IPS-18c (cell line): Measurements from ENCODE around the gene TOR1B.
"Not testable (repeated sequence)": the region's sequence is repeated elsewhere in the genome, so short reads cannot be mapped to it uniquely, and the experiment has no call there.

ENCODE experiments used
- H3K4me3 ChIP-seq: 2 replicates; pipeline ENCODE4 v1.7.0; 2013; ENCODE audit warnings: low read depth, mild to moderate bottlenecking, low read length, moderate library complexity; ENCODE audit not compliant: insufficient read depth
- H3K9me3 ChIP-seq: one replicate; pipeline ENCODE4 v1.6.1; 2013; ENCODE audit warnings: mild to moderate bottlenecking, low read length, moderate library complexity; ENCODE audit not compliant: control insufficient read depth, insufficient read depth

The TOR1B gene

DNA sequence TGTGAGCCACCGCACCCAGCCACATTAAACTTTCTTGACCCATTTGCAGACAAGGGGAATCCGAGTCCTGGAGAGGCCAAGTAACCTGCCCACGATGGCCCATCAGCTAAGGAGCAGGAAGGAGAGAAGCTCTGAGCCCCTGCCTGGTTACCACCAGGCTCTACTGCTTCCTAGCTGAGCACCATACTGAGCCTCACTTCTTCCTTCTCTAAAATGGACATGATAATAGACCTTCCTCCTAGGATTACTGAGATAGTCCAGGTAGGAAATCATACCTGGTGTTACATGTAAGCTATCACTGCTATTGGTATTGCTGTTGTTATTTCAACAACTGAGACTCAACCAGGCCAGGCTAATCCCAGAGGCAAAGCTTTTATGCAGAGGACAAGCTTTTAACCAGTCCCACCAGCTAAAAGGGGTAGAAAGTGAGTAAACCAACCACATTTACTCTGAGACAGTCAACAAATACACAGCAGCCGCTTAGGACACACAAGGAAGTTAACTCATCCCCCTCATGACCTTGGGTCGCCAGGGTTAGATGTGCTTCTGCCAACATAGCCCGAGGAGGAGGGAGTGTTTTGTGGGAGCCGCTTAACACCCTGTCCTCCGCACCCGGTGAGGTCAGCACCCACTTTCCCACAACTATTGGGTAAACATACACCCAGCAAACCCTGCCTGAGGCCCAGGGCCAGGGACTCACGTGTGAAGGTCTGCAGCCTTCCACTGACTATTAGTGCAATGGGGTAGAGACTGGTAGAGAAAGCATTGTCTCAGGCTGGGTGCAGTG is 29.5 kb upstream of the TOR1B start:
- H3K9me3 ChIP-seq: no peaks in the 10 kb centered on the region
- no peak overlapping the region for H3K4me3 ChIP-seq

DNA sequence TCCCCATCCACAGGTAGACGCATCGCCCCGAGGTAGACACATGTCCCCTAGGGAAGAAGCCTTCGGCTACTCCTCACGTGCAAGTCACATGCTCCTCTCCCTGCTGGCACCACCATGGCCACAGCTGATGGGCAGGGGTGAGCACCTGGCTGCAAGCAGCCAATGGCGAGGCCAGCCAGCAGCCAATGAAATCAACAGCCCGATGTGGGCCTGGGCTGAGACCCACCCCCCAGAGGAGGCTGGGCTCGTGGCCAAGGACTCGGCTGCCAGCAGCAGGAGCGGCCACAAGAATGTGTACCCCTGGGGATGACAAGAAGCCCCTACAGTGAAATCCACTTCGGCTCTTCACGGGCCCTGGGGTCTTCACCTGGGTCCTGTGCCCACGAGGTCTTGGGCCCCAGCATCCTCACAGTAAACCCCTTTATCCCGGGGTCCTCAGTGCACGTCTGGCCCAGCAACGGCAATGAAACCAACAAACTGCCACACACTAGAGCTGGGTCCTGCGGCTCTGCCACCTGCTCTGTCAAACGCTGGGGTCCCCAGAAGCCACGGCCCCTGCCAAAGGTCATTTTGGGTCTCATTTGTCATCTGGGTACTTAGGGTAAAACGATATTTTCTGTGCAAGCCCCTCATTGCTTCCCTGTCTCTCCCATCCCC is 28.1 kb upstream of the TOR1B start:
- Histone ChIP-seq H3K4me3 (no peak overlapping the region), H3K9me3 (no peaks in the 10 kb centered on the region)

DNA sequence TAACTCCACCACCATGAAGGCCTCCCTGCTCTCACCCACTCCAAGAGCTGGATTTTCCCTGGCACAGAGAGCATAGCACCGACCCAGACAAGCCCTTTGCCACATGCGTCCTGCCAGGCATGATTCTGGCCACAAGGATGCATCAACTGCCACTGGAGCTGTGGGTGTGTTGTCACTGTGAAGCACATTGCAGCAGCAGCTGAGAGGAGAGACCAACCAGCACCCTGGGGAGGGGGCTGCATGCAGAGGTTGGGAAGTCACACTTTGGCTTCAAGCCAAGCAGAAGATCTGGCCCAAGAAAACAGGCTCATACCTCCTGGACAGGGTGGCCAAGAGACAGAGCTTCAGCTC is 27.6 kb upstream of the TOR1B start:
- Histone ChIP-seq H3K9me3 (no peaks in the 10 kb centered on the region), H3K4me3 (no peak overlapping the region)

DNA sequence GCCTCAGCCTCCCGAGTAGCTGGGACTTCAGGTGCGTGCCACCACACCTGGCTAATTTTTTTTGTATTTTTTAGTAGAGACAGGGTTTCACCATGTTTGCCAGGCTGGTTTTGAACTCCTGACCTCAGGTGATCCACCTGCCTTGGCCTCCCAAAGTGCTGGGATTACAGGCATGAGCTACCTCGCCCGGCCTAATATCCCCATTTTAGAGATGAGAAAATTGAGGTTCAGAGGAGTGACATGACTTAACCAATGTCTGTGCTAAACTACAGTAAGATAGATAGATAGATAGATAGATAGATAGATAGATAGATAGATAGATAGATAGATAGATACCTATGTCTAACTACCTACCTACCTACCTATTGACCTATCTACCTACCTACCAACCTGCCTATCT is 26.9 kb upstream of the TOR1B start:
- not testable (repeated sequence) for H3K4me3 ChIP-seq, H3K9me3 ChIP-seq

DNA sequence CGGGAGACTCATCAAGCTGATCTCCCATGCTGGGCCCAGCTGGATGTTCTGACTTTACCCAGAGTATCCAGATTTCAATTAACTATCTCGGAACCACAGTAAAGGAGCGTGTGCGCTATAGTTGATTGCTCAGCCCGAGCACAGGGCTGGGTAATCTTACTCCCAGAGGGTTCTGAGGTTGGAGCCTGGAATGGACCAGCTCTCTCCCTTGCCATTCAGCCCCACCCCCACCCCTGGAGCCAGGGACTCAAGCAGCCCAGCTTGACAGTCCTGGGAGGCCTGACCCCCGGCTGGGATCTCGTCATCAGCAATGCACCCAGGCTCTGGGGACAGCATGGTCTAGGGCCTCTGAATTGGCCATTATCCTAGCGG is 26.4 kb upstream of the TOR1B start:
- Histone ChIP-seq H3K9me3 (no peaks in the 10 kb centered on the region), H3K4me3 (no peak overlapping the region)

DNA sequence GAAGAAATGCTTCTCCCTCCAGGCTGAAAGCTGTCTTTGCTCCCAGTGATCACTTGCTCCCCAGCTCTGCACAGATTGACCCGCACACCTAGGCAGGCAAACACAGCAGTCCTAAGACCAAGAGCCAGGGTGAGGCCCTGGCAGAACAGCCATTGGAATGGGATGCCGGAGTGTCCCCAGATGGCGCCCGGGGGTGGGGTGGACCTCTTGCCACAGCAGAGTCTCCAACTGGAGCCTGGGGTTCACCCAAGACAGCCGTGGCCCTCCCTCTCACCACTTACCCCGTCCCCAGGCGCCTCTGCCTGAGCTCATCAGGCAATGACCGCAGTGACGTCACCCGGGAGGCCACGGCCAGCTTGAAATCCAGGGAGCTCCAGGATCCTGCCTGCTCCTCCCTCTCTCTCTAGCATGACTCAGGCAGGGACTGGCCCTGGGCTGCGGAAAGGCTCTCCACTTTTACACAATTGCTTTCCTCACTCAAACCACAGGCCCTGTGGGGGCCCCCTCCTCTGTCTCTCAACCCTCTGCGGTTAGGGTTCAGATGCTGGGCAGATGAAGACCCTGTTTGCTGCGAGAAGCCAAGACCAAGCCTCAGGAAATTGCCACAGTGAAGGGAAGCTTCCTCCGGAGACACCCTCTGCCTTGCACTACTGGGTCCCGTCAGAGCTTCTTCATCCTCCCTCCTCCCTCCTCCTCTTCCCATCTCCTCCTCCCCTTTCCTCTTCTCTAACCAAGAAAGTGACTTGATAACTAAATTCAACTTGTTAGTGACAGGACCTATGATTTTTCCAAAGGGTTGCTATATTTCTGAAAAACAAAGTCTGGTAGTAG is 25.8 kb upstream of the TOR1B start:
- Histone ChIP-seq H3K9me3 (no peaks in the 10 kb centered on the region), H3K4me3 (no peak overlapping the region)

DNA sequence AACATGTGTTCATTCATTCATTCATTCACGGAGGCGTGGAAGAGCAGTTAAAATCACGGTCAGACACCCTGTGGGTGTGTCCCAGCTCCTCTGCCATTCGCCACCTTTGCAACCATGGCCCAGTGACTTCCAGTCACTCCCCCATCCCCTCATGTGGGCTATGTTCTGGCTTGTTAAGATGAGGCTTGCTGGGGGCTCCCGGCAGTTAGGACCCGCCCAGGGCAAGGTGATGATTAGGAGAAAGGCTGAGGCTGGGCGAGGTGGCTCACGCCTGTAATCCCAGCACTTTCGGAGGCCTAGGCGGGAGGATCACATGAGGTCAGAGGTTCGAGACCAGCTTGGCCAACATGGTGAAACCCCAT is 25.2 kb upstream of the TOR1B start:
- no peak overlapping the region for H3K4me3 ChIP-seq
- no peaks in the 10 kb centered on the region for H3K9me3 ChIP-seq

DNA sequence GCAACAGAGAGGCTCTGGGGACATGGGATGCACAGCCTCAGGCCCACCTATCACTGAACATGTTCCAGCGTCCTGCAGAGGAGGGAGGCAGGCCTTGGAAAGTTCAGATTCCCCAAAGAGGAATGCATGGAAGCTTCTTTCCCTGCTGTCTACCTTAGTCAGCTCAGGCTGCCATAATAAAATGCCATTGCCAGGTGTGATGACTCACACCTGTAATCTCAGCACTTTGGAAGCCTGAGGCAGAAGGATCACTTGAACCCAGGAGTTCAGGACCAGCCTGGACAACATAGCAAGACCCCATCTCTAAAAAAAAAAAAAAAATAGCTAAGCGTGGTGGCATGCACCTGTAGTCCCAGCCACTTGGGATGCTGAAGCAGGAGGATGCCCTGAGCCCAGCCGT is 24.5 kb upstream of the TOR1B start:
- no peak overlapping the region for H3K4me3 ChIP-seq

DNA sequence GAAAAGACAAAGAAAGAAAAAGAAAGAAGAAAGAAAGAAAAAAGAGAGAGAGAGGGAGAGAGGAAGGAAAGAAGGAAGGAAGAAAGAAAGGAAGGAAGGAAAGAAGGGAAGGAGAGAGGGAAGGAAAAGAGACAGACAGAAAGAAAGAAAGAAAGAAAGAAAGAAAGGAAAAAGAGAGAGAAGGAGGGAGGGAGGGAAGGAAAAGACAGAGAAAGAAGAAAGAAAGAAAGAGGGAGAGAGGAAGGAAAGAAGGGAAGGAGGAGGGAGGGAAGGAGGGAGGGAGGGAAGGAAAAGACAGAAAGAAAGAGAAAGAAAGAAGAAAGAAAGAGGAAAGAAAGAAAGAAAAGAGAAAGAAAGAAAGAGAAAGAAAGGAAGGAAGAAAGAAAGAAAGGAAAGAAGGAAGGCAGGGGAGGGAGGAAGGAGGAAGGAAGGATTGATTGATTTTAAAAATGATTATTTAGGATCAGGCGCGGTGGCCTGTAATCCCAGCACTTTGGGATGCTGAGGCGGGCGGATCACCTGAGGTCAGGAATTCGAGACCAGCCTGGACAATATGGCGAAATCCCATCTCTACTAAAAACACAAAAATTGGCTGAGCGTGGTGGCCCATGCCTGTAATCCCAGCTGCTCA is 23.3 kb upstream of the TOR1B start:
- no peak overlapping the region for H3K4me3 ChIP-seq
- no peaks in the 10 kb centered on the region for H3K9me3 ChIP-seq

More for the DNA sequence above, 24.5 kb upstream of the TOR1B start:
- no peaks in the 10 kb centered on the region for H3K9me3 ChIP-seq

DNA sequence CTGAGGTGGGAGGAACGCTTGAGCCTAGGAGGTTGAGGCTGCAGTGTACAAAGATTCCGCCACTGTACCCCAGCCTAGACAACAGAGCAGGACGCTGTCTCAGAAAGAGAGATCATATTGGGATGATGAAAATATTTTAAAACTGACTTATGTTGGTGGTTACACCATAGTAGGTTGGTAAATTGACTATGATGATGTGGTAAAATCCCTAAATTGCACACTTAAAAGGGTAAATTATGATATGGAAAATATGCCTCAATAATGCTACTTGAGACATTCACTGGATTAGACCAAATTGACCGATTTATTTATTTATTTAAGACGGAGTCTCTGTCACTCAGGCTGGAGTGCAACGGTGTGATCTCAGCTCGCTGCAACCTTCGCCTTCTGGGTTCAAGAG is 21.9 kb upstream of the TOR1B start:
- Histone ChIP-seq H3K4me3 (no peak overlapping the region), H3K9me3 (no peaks in the 10 kb centered on the region)

DNA sequence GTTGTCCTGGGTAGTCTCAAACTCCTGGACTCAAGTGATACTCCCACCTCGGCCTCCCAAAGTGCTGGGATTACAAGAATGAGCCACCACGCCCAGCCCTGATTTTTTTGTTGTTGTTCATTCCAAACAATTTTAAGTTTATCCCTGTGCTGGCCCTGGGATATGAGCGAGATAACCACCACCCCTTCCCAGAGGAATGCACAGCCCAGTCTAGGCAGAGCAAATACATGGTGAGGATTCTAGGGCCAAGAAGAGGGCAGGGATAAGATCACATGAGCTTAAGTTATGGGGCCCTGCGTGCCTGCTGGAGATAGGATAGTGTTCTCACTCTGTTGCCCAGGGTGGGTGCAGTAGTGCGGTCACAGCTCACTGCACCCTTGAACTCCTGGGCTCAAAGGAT is 21.0 kb upstream of the TOR1B start:
- no peak overlapping the region for H3K4me3 ChIP-seq
- no peaks in the 10 kb centered on the region for H3K9me3 ChIP-seq

DNA sequence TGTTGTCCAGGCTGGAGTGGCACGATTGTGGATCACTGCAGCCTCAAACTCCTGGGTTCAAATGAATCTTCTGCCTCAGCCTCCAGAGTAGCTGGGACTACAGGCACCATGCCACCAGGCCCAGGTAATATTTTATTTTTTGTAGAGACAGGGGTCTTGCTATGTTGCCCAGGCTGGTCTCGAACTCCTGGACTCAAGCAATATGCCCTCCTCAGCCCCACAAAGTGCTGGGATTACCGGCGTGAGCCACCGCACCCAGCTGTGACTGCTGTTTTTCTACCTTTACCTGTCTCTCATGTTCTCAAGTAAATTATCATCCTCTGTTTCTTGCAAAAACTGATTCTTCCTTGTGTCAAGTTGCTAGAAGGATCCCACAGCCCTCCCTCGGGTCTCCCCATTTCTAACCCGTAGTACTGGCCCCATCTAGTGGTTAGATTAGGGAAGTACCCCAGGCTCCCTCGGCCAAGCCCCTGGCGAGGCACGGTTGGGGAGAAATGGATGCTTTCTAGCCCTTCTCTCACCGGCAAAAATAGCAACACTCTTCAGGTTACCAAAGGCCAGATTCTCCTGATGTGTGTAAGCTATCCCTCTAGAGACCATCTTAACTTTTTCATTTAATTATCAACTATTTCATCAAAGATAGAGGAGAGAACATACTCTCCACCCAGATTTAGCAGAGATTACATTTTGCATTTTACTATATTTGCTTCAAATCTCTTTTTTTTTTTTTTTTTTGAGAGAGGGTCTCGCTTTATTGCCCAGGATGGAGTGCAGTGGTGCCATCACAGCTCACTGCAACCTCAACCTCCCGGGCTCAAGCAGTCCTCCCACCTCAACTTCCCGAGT is 19.2 kb upstream of the TOR1B start:
- Histone ChIP-seq H3K4me3 (no peak overlapping the region), H3K9me3 (no peaks in the 10 kb centered on the region)

DNA sequence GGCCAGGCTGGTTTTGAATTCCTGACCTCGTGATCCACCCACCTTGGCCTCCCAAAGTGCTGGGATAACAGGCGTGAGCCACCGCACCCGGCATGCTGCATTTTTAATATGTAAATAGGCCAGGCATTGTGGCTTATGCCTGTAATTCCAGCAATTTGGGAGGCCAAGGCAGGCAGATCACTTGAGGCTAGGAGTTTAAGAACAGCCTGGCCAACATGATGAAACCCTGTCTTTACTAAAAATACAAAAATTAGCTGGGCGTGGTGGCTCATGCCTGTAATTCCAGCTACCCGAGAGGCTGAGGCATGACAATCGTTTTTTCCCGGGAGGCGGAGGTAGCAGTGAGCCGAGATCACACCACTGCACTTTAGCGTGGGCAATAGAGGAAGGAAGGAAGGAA is 18.0 kb upstream of the TOR1B start:
- H3K4me3 ChIP-seq, H3K9me3 ChIP-seq: not testable (repeated sequence)

DNA sequence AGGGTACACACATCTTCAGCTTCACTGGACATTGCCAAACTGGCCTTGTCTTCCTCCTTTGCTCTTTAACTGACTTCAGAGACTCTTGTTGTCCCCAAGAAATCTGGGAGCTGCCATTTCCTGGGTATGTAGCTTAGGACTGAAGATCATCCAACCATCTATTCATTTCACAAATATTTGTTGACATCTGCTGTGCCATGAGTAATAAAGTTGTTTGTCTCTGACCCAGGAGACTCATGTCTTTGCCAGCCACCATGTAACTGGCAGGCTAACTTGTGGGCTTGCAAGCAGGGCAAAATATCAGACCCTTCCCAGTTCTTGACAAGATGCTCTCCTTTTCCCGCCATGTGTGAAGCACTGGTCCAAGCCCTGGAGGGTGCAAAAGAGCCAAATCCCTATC is 17.1 kb upstream of the TOR1B start:
- no peak overlapping the region for H3K4me3 ChIP-seq
- no peaks in the 10 kb centered on the region for H3K9me3 ChIP-seq

DNA sequence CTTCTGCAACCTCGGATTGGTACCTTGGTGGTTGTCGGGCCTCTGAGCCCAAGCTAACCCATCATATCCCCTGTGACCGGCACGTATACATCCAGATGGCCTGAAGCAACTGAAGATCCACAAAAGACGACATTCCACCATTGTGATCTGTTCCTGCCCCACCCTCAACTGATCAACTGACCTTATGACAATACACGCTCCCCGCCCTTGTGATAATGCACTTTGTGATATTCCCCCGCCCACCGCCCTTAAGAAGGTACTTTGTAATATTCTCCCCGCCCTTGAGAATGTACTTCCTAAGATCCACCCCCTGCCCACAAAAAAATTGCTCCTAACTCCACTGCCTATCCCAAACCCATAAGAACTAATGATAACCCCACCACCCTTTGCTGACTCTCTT is 16.5 kb upstream of the TOR1B start:
- no peaks in the 10 kb centered on the region for H3K9me3 ChIP-seq
- H3K4me3 ChIP-seq: no peak overlapping the region

DNA sequence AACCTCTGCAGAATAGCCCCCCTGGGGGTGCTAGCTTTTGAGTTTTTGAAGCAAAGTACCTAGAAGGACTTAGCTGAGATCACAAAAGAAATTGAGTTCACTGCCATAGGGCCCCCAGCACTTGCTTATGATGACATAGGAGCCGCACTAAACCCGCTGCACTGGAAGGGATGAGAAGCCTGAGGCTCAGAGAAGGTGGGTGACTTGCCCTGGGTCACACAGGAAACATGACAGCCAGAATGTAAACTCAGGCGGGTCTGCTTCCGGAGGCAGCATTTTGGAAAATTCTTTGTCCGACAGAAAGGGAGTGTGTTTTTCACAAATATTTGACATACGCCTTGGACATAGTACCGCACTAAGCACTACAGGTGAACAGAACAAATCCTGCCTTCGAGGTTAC is 8.4 kb upstream of the TOR1B start:
- H3K4me3 ChIP-seq: no peak overlapping the region

DNA sequence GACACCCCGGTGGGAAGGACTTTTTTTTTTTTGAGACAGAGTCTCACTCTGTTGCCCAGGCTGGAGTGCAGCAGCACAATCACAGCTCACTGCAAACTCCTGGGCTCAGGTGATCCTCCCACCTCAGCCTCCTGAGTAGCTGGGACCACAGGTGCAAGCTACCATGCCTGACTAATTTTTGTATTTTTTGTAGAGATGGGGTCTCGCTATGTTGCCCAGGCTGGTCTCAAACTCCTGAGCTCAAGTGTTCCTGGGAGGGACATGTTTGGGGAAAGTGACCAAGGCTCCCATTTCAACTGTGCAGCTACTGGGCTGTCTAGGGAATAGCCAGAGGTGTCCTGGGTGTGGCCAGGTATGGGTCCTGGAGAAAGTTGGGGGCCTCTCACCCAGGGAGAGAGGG is 7.0 kb upstream of the TOR1B start:
- not testable (repeated sequence) for H3K4me3 ChIP-seq, H3K9me3 ChIP-seq

More for the DNA sequence above, 8.4 kb upstream of the TOR1B start:
- no peaks in the 10 kb centered on the region for H3K9me3 ChIP-seq
